HG02870 (cell line): ENCODE data around the gene C15orf40.
A peak's percentile ranks its signal among the peaks of the same experiment; 100 is the strongest.
"Not testable (repeated sequence)": the region's sequence is repeated elsewhere in the genome, so short reads cannot be mapped to it uniquely, and the experiment has no call there.

Experiments
- ATAC-seq: cut with Tn5 transposase; IDR thresholded peaks from one replicate; pipeline ENCODE4 v1.9.1; 2021; ENCODE audit warnings: mild to moderate bottlenecking, moderate library complexity; ENCODE audit not compliant: unreplicated experiment

Gene C15orf40

DNA sequence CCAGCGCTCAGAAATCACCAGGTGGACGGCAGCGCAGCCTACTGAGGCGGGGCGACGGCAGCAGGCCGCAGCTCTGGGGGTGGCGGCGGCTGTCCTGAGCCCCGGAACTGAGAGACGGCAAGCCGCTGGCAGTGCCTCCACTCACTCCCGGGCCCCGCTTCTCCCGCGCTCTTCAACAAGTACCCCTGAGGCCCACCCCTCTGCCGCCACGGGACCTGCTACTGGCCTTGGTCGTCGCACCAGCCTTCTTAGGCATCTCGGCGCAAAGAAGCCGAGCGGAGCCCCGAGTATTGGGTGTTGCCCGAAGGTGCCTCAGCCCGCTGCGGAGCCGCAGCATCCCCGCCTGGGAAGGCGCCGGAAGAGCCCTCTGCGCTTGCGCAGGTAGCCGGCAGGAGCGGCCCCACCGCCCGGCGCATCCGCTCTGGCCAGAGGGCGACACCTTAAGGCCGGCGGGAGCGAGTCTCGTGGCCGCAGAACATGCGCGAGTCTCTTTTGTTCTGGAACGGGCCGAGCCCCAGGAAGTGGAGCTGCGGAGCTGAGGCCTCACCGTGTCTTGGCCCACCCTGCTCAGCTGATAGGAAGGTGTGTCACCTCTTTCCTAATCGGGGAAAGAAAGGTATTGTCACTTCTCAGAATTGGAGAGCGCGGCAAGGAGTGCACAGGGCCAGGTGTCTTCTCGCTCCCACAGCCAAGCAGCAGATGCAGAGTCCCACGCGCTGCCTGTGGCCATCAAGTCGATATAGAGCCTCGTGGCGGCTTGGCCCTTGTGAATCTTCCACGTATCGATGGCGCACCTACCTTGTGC, at the start of gene C15orf40:
Gene C15orf40 (minus strand): TSS at position 369 of the 805 bp plus-strand sequence. CDS start 32 bp downstream, at position 337.
- peak; percentile 67 for ATAC-seq

DNA sequence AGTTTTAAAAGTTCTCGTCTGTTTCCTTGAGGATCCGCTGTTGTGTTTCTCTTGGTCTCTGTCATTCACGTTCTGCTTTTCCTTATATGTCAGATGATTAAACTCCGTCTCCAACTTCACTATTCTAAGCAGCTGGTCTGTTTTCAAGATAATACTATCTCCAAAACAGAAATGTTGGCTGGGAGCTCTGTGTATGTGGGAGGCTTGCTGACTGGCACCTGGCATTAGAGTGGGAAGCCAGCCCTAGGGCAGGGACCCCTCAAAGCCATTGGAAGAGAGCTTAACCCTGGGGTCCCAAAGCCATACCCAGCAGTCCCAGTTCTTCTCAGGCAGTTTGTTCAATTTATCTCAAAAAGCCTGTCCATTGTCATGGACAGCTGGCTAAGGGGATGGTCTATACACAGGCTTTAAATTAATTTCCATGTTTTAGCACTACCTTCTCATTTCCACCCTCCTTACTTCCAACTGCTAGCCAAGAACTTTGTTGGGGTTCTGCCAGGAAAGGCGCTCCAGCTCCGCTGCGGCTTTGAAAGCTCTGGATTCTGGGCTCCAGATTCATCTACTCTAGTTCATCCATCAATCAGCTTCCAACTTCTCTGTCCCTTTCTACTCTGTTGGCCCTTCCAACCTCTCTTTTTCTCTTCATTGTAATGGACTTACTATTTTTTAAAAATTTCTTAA, 46.4 kb upstream of the C15orf40 start:
- no peak for ATAC-seq

DNA sequence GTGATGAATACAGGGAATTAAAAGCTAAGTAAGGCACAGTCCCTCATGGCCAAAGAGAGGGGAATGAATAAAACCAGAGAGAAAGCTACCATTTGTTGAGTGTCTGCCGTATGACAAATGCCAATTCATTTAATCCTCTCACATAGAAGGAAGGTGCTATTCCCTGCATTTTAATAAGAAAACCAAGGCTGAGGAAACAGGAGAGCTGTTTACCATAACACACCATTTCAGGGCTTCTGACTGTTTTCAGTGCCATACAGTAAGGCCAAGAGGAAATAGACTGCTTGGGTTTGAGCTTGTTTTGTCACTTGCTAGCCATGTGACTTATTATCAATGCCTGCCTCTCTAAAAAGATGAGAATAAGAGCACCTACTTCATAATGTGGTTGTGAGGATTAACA, 45.6 kb upstream of the C15orf40 start:
- ATAC-seq, result no peak

DNA sequence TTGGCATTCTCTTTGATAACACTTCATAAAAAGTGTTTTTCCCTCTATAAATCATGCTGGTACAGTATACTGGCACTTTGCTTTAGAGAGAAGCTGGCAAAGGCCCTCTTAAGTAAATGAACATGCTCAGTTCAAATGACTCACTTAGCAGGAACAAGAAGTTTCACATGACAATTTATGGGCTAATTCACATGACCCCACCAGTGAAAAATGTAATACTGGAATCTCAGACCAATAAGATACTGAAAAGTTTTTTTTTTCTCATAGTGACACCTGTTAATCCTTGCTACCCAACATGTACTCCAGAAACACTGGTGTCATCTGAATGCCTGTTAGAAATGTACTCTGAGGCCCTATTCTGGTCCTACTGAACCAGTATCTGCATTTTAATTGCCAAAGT, 41.7 kb upstream of the C15orf40 start:
- no peak for ATAC-seq

DNA sequence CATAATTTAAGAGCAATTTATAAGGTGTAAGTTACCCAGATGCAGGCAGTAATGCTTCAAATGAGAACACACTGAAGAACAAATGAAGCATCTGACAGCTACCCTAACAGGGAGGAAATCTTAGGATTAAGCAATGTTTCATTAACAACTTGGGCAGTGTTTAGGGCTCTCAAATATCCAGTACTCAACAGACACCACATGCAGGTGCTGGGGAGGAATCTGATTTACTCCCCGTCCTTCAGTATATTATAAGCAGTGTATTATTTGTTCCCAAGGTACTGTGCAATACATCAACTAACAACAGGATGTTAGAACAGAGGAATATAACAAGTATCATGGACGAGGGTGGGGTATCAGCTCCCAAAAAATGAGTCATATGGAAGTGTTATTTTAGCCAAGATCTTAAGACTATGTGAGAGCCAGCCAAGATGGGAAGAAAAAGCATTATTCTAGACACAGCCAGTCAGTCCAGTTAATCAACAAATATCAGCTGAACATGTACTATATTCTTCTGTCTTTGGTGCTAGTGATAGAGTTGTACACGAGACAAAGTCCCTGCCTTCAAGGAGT, 35.2 kb upstream of the C15orf40 start:
- ATAC-seq, result no peak

DNA sequence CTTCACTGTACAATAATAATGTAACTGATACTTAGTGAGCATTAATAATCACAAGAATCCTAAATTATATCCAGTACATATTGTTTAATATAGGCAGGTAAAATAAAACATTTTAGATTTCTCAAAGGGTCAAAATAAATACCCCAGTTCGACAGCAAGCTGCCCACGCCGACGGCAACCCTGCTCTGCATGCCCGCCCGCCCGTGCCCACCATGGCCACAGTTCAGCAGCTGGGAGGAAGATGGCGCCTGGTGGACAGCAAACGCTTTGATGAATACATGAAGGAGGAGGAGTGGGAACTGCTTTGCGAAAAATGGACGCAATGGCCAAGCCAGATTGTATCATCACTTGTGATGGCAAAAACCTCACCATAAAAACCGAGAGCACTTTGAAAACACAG, 32.7 kb upstream of the C15orf40 start:
- no peak for ATAC-seq

DNA sequence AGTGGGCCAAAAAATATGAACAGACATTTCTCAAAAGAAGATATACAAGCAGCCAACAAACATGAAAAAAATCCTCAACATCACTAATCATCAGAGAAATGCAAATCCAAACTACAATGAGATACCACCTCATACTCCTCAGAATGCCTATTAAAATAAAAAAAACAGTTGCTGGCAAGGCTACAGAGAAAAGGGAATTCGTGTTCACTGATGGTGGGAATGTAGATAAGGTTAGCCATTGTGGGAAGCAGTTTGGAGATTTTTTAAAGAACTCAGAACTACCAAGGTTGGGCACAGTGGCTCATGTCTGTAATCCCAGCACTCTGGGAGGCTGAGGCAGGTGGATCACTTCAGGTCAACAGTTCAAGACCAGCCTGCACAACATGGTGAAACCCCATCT, 27.8 kb upstream of the C15orf40 start:
- no peak for ATAC-seq

DNA sequence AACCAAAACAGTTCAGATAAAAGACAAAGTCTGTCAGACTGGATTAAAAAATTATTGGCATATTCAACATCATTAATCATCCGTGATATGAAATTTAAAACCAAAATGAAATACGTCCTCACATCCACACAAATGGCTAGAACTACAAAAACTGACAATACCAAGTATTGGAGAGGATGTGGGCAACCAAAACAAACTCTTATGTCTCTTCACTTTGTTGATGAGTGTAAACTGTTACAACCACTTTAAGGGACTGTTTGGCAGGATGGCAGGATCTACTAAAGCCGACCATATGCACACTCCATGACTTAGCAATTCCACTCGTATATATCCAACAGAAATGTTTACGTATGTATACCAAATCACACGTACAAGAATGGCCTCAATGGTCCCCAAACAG, 24.8 kb upstream of the C15orf40 start:
- ATAC-seq, result no peak

DNA sequence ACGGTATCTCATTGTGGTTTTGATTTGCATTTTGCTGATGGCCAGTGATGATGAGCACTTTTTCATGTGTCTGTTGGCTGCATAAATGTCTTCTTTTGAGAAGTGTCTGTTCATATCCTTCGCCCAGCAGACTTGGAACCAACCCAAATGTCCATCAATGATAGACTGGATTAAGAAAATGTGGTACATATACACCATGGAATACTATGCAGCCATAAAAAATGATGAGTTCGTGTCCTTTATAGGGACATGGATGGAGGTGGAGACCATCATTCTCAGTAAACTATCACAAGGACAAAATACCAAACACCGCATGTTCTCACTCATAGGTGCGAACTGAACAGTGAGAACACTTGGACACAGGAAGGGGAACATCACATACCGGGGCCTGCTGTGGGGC, 19.8 kb upstream of the C15orf40 start:
- not testable (repeated sequence) for ATAC-seq

DNA sequence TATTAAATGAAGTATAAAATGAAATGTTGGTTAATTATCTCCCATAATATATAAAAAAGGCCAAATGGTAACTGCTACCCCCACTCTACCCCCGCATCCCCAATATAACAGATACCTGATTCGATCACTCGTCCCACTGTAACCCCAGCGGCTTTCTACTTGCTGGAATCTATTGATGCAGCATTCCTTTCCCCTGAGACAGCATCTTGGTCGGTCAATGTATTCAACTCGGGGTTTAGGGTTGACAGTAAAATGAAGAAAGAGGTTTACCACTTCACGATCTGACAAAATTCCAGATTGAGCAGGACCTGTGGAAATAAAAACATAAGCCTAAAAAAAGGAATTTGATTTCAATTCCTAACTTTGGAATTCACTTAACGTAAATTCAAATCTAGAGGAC, 18.6 kb upstream of the C15orf40 start:
- ATAC-seq, result no peak

DNA sequence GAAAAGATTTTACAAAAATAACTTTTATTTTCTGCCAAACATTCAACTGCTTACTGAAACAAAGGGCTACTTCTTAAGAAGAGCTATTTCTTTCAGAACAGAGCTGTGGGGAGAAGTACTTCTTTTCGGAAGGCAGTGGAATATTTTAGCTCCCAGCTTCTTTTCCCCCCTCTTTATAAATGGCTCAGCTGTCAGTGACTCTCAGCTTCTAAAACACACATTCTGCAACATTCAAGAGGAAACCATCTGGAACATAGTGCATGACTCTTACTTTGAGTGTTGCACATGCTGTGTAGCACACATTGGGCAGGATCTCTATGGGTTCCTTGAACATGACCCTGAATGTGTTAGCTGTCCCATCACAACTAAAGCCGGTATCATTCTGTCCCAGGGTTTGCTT, 7.0 kb upstream of the C15orf40 start:
- ATAC-seq, result no peak

DNA sequence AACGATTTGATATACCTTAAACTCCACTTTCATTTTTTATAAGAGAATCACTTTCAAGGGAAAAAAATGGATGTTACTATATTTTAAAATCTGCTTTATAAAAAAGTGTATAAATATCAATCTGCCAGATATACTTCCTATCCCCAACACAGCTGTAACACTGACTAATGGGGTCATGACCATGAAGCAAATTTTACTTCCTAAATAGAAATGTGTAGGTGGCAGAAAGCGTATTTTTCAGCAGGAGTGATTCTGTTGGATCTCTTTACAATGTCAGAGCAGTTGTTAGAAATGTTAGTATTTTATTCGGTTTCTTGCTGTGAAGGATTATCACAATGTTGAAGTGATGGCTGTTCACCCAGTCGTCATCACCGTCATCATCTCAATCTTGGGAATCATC, 5.5 kb upstream of the C15orf40 start:
- no peak for ATAC-seq

DNA sequence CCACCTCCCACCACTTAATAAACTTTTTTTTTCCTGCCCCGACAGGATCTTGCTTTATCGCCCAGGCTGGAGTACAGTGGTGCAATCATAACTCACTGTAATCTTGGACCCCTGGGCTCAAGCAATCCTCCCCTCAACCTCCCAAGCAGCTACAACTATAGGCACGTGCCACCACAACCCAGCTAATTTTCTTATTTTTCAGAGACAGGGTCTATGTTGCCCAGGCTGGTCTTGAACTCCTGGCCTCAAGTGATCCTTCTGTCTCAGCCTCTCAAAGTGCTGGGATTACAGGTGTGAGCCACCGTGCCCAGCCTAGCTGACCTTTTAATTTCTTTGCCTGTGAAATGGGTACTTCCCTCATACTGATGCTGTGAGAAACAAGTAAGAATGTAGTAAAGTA, 3.9 kb upstream of the C15orf40 start:
- no peak for ATAC-seq

DNA sequence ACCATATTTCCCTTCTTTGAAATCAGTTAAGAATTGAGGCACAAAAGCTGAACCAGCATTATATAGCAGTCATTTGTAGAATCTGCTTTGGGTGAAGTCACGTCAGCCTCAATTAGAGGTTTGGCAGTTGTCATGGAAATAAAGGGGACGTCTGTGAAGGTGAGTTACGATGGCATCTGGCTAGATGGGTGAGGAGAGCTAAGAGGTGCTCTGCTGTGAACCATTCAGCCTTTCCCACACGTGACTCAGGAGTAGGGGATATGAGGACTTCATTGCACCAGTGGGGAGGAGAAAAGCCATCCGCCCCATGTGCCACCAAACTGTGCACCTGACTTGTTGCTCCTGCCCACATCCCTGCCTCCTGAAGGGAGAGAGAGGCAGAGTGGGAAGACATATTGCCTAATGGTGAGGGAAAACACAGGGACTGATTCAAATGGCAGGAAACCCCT, 2.8 kb upstream of the C15orf40 start:
- no peak for ATAC-seq

DNA sequence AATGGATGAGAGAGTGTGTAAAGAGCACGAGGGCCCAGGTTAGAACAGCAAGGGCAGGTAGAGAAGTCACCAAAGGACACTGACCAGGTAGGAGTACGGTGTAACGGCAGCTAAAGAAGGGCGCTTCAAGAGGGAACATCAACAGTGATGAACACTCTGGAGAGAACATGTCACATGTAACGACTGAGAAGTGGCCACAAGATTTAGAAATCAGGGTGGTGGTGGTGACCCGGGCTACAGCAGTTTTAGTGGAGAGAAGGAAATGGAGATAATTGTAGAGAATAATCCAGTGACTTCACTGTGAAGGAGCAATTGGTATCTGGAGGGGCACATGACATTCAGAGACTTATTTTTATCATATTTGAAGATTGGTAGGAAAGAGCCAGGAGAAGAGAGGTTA, 1.2 kb upstream of the C15orf40 start:
- no peak for ATAC-seq

DNA sequence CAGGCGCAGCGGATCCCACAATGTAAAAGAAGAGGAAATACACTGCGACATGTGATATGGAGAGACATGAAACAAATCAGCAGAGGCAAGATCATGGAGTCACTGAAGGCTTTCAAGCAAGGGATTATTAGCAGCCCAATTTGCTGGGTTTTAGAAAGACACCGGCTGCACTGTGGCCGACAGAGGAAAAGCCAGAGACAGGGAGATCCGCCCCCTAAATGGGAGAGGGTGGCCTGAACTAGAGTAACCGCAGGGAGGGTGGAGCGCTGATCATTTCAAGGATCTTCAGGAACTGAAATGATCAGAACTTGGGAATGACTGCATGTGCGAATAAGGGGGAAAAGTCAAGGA, 612 bp upstream of the C15orf40 start:
- no peak for ATAC-seq

DNA sequence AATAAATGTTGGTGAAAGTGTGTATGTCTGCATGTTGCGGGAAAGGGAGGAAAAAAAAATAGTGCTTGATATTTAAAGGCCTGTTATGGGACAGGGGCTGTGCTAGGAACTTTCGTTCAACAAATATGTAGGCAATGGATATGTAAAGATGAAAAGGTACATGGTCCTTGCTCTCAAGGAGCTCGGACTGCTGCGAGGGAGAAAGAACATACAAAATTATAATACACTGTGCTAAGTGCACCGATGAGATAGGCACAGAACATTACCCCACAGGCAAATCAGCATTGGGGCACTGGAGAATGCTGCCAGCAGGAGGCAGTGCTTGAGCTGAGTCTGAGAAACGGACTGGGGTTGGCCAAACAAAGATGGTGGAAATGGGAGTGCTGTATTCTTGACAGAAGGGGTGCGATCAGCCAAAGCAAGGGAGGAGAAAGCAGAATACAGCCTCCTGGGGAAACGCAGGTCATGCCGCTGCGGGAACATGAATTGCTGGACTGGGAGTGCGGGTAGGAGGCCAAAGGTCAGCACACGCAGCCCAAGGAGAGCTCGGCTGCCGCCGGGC, 649 bp downstream of the C15orf40 start:
- ATAC-seq, result peak; percentile 59

DNA sequence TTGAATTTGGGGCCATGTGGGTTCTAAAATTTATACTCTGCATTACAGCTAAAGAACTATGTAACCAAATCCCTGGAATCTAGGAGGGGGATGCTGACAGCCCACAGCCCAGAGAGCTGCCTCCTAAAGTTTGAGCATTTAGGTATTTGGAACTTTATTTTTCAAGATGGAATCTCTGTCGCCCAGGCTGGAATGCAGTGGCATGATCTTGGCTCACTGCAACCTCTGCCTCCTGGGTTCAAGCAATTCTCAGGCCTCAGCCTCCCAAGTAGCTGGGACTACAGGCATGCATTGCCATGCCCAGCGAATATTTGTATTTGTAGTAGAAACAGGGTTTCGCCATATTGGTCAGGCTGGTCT, 10.8 kb downstream of the C15orf40 start:
- not testable (repeated sequence) for ATAC-seq

DNA sequence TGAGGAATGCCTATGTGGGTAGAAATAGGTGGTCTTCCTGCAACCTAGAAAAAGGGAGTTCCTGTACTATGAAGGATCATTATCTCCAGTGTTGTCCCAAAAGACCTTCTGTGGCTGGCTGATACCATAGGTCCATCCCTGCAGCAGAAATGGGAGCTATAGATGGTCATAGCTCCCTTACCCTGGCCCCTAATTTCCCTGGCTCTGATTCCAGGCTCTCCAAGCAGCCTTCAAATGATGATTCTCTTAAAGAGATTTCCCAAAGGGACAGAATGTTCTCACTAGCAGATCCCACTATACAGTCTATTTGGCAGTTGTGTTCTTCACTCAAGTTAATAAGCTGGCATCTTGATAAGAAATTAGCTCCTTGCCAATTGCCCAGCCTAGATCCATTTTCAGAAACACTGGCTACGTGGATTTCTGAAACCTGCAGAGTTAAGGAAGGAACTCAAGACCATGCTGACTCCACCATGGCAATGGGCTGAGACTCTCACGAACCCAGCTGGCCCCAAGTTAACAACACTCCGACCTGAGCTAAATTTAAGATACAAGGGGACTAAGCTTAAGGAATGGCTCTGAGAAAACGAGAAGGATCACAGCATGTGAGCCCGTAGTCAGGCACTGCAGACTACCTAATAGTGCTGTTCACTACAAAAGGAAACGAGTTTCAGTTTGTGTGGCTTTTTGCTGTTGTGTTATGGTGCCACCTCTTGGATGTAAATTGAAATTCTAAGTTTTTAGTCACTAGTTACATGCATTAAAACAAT, 11.4 kb downstream of the C15orf40 start:
- no peak for ATAC-seq

DNA sequence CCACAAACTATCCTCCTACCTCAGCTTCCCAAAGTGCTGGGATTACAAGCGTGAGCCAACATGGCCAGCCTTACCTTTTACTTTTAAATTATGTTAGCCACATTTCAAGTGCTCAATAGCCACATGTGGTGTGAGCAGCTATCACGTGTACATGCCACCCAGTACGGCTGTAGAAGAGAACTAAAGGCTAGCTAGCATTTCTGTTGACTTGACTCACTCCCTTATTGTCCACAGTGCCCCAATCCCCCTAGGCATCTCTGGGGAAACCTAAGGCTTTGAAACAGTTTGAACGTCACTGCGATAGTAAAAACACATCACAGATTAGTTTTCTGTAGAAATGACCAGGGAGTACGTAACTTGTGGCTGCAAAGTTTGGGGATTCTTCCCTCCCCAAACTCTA, 12.0 kb downstream of the C15orf40 start:
- no peak for ATAC-seq

DNA sequence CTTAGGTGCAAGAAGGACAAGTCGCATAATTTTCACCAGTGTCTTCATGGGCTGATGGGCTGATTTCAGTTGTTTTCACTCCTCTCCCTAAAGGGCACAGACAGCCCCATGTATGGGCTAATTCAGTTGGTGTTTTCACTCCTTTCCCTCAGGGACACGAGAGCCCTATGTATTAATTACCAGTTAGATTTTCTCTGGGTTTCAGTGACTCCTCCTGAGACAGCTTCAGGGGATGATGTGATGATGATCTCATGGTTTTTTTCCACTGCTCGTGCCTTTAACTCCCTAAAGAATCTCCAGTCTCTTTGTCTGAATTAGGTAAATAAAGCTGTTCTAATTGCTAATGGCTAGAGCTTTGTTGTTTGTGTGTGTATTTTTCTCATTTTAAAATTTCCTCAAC, 15.5 kb downstream of the C15orf40 start:
- no peak for ATAC-seq
